Neutrophil (primary cell): ENCODE measurements around the gene ALPG.
"Not testable (repeated sequence)": the region's sequence is repeated elsewhere in the genome, so short reads cannot be mapped to it uniquely, and the experiment has no call there.

Source experiments
- H3K27ac ChIP-seq: fragments of 200-600 bp; sonication (generic); 2 replicates; pipeline ENCODE4 v1.5.1; 2016; ENCODE audit warnings: mild to moderate bottlenecking, moderate library complexity
- H3K27me3 ChIP-seq: fragments of 200-600 bp; sonication (generic); 2 replicates; pipeline ENCODE4 v1.6.0; 2016; ENCODE audit warnings: mild to moderate bottlenecking
- H3K36me3 ChIP-seq: fragments of 200-600 bp; sonication (generic); 2 replicates; pipeline ENCODE4 v1.5.1; 2017
- H3K4me1 ChIP-seq, 2 experiments: fragments of 200-600 bp in 1 of 2; sonication (generic) in 1 of 2; 1 replicate in 1 of 2; 2 replicates in 1 of 2; pipeline versions ENCODE4 v1.5.1 to v1.6.1; 2013 to 2016; ENCODE audit warnings: low read depth in 1 of 2, low read length in 1 of 2, mild to moderate bottlenecking in 1 of 2, moderate library complexity in 1 of 2; ENCODE audit not compliant: control insufficient read depth in 1 of 2, insufficient read depth in 1 of 2
- H3K4me3 ChIP-seq, 2 experiments: fragments of 200-600 bp in 1 of 2; sonication (generic) in 1 of 2; 1 replicate in 1 of 2; 2 replicates in 1 of 2; pipeline ENCODE4 v1.5.1; 2013 to 2016; ENCODE audit warnings: low read depth in 1 of 2, low read length in 1 of 2, mild to moderate bottlenecking in 1 of 2, moderate library complexity in 1 of 2
- H3K9me3 ChIP-seq: fragments of 200-600 bp; sonication (generic); 2 replicates; pipeline ENCODE4 v1.5.1; 2016
- TF ChIP-seq, protein P1 (sequence below): fragments of 200-600 bp; sonication (generic); IDR thresholded peaks from 2 replicates; pipeline ENCODE4 v1.5.1; 2016; ENCODE audit warnings: antibody characterized with exemption

ALPG gene

DNA sequence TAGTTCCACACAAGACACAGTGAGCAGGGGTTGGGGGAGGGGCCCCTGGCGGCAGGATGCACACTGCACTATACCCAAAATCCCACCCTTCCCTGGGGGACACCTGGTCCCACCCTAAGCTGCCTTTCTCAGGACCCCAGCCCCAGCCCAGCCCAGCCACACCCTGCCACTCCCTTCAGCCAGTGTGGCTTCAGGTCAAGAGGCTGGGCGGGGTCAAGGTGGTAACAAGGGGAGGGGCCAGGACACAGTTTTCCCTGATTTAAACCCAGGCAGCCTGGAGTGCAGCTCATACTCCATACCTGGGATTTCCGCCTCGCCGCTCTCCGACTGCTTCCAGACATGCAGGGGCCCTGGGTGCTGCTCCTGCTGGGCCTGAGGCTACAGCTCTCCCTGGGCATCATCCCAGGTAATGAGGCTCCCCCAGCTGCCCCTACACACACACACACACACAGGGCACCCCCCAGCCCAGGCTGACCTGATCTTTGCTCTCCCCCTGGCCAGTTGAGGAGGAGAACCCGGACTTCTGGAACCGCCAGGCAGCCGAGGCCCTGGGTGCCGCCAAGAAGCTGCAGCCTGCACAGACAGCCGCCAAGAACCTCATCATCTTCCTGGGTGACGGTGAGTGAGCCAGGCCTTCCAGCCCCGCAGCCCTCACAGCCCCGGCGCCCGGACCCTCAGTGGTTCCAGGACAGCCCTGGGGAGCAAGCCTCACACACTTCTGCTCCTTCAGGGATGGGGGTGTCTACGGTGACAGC lies at the start of gene ALPG:
ALPG (plus strand) TSS at position 289 of the 755 bp plus-strand sequence; CDS start at position 340, 51 bp downstream.
- TF ChIP-seq, protein P1, sequence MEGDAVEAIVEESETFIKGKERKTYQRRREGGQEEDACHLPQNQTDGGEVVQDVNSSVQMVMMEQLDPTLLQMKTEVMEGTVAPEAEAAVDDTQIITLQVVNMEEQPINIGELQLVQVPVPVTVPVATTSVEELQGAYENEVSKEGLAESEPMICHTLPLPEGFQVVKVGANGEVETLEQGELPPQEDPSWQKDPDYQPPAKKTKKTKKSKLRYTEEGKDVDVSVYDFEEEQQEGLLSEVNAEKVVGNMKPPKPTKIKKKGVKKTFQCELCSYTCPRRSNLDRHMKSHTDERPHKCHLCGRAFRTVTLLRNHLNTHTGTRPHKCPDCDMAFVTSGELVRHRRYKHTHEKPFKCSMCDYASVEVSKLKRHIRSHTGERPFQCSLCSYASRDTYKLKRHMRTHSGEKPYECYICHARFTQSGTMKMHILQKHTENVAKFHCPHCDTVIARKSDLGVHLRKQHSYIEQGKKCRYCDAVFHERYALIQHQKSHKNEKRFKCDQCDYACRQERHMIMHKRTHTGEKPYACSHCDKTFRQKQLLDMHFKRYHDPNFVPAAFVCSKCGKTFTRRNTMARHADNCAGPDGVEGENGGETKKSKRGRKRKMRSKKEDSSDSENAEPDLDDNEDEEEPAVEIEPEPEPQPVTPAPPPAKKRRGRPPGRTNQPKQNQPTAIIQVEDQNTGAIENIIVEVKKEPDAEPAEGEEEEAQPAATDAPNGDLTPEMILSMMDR = no peak
- H3K36me3 ChIP-seq = no peaks in the 10 kb centered on the region
- peaks cover 22% of the 10 kb centered on the region for H3K27me3 ChIP-seq
- H3K4me1 ChIP-seq = no peaks in the 10 kb centered on the region
- H3K27ac ChIP-seq = no peak within 1 kb of the TSS
- no peak within 1 kb of the TSS for H3K4me3 ChIP-seq
- no peaks in the 10 kb centered on the region for H3K9me3 ChIP-seq

DNA sequence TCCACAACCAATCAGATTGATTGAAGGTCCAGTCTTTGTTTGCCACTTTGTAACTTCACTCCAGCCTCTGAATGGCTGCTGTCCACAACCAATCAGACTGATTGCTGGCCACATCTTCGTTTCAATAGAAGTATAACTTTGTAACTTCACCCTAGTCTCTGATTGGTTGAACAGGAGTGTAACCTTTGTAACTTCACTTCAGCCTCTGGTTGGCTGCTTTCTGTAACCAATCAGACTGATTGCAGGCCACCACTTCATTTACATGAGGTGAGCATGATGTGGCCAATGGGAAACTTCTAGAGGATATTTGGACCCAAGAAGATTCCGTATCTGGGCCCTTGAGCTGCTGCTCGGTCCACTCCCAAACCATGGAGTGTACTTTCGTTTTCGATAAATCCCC lies 45.0 kb upstream of the ALPG start:
- Histone ChIP-seq H3K36me3 (no peaks in the 10 kb centered on the region), H3K27me3 (peaks cover 15% of the 10 kb centered on the region), H3K4me3 (no peak overlapping the region), H3K27ac (no peak overlapping the region), H3K9me3 (no peaks in the 10 kb centered on the region), H3K4me1 (peaks cover 4 to 5% of the 10 kb centered on the region in 2 experiments)
- TF ChIP-seq, protein P1 = no peak

DNA sequence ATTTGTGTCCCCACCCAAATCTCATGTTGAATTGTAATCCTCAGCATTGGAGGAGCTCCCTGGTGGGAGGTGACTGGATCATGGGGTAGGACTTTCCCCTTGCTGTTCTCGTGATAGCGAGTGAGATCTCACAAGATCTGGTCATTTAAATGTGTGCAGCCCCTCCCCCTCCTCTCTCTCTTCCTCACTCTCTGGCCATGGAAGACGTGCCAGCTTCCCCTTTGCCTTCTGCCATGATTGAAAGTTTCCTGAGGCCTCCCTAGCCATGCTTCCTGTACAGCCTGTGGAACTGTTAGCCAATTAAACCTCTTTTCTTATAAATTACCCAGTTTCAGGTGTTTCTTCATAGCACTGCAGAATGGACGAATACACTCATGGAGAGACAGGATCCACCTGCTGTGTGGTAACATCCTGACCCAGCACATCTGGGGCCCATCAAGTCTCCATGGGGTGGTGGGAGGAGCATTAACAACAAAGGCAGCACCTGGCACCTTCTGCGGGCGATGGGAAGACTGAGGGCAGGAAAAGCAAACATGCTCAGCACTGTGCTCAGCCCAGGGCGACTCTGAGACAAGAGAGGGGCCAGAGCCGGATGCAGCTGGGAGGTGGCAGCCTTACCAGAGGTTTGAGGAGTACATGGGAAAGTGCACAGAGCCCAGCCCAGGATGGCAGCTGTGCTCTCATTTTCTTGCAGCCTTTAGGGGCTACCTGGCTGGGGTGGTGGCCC lies 44.3 kb upstream of the ALPG start:
- H3K4me1 ChIP-seq = peaks cover 4 to 5% of the 10 kb centered on the region in 2 experiments
- no peaks in the 10 kb centered on the region for H3K36me3 ChIP-seq
- H3K27ac ChIP-seq = no peak overlapping the region
- H3K27me3 ChIP-seq = peaks cover 15% of the 10 kb centered on the region
- TF ChIP-seq, protein P1 = no peak
- no peaks in the 10 kb centered on the region for H3K9me3 ChIP-seq
- H3K4me3 ChIP-seq = no peak overlapping the region

DNA sequence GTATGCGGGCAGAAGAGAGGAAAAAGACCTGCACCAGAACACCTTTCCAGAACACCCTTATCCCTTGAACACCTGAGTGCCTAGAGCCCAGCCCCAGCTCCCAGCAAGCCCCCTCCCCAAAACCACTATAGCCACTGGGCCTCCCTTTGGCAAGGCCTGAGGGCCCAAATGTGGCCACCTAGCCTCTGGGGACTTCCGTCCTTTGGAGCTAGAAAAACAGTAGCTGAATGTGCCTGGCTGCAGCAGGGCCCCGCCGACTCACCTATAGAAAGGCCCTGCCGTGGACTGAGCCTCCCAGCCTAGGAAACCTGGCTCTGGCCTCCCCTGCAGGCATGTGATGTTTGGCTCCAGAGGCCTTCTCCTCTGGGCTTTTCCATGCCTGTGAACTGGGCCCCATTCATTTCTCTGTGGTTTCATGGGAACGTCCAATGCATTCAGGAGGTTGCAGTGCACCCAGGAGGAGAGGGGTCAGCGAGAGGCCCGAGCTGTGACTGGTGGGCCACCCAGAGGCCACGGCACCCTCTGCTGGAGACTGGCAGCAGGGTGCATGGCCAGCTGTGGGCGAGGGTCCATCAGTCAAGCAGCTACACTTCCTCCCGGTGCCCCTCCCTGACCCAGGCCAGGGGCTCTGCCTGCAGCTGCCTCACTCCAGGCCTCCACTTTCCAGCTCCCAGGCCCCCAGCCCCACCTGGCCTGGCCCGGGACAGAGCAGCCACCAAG lies 43.4 kb upstream of the ALPG start:
- Histone ChIP-seq H3K4me3 (peak overlapping the region; percentile 5 to 25), H3K27me3 (peaks cover 15% of the 10 kb centered on the region)
- not testable (repeated sequence) for H3K9me3 ChIP-seq, H3K27ac ChIP-seq, H3K36me3 ChIP-seq, H3K4me1 ChIP-seq

DNA sequence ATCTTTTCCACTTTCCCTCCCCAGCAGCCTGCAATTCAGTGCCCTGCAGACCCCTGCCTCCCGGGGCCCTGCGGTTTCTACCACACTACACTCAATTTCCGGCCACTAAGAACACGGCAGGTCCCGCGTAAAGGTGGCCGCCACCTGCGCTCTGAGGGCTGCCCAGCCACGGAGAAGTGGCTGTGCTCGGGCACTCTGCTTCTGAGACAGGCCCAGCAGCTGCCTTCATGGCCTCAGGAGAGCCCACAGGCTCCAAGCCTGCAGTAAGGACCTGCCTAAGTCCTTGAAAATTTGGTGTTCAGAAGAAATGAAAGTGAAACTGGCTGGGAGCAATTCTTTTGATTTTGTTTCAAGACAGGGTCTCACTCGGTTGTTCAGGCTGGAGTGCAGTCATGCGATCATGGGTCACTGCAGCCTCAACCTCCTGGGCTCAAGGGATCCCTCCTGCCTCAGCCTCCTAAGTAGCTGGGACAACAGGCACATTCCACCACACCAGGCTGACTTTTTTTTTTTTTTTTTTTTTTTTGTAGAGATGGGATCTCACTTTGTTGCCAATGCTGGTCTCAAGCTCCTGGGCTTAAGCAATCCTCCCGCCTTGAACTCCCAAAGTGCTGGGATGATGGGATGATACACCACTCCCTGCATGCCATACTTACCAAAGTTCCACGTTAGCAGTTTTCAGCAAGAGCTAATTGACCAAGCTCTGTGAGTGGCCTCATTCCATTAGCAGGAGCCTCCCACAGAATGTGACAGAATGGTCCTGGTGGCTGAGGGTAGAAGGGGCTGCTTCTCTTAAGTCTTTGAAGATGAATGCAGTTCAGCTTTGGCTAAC lies 42.6 kb upstream of the ALPG start:
- Histone ChIP-seq H3K4me3 (peak overlapping the region; percentile 5 to 25), H3K27ac (no peak overlapping the region)
- TF ChIP-seq, protein P1 = no peak

DNA sequence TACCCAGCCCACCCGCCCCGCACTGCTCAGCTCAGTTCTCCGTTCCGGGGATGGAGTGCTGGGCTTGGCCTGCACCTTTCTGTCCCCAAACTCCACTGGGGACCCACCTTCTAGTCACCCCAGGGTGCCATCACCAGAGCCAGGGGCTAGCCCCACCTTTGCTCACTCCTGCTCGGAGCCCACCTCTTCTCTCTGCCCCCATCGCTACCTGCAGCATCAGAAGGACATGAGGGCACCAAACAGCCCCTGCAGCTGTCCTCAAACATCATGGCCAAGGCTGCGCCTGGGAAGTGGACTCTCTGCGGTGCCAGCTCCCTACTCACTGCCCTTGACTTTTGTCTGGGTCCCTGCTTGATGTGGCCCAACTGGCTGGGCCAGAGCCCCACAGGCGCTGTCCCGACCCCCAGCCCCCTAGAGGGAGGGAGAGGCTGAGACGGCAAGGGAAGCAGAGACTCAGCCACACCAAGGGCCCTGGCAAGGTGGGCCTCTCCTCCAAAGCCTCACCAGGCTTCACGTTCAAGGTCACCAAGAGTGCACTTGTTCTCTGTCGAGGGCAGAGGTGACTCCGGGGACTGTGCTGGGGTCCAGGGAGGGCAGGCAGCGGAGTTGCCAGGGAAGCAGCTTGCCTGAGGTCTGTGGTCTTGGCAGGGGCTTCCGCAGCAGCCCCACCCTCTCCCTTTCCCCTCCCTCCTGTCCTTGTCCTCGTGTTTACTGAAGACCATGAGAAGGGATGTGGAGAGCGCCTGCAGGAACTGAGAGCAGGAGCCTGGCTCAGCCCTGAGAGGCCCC lies 41.6 kb upstream of the ALPG start:
- not testable (repeated sequence) for H3K36me3 ChIP-seq, H3K9me3 ChIP-seq, H3K27ac ChIP-seq, H3K4me3 ChIP-seq, H3K4me1 ChIP-seq
- peaks cover 15% of the 10 kb centered on the region for H3K27me3 ChIP-seq

More for the DNA sequence above, 42.6 kb upstream of the ALPG start:
- Histone ChIP-seq H3K27me3 (peaks cover 15% of the 10 kb centered on the region), H3K4me1 (peaks cover 4 to 5% of the 10 kb centered on the region in 2 experiments), H3K36me3 (no peaks in the 10 kb centered on the region), H3K9me3 (no peaks in the 10 kb centered on the region)
